ENCODE data around the gene DR1.

GRCh38 chr1:93414749-93415148 is 69.0 kb downstream of the DR1 start:
- TF ChIP-seq POLR2A (IDR thresholded peaks at IDR 0.05) (no peak), CTCF (IDR thresholded peaks at IDR 0.05) (no peak), EP300 (IDR thresholded peaks at IDR 0.05) (no peak)
